CD4-positive, alpha-beta T cell treated with Interleukin-21 for 1 hour (primary cell): ENCODE measurements around the gene MYPOP.
A peak's percentile ranks its signal among the peaks of the same experiment; 100 is the strongest.
"Not testable (repeated sequence)": the region's sequence is repeated elsewhere in the genome, so short reads cannot be mapped to it uniquely, and the experiment has no call there.

Source experiments
- DNase-seq: peaks from one replicate; pipeline ENCODE4 v3.0.0-alpha.2; 2020

The MYPOP gene

GRCh38 chr19:45882652-45883585 is 19.5 kb downstream of the MYPOP start:
- peak; percentile 87 for DNase-seq

- DNase-seq: no peak
Observed at GRCh38 chr19:45881909-45882528, 20.4 kb downstream of the MYPOP start.

- DNase-seq: no peak
Observed at GRCh38 chr19:45881082-45881908, 21.1 kb downstream of the MYPOP start.

- no peak for DNase-seq
Observed at GRCh38 chr19:45879971-45880370, 22.4 kb downstream of the MYPOP start.

- no peak for DNase-seq
Observed at GRCh38 chr19:45879055-45879454, 23.4 kb downstream of the MYPOP start.

GRCh38 chr19:45878043-45878794 is 24.2 kb downstream of the MYPOP start:
- no peak for DNase-seq

- peak; percentile 12 for DNase-seq
Observed at GRCh38 chr19:45876411-45877197, 25.8 kb downstream of the MYPOP start.

GRCh38 chr19:45876161-45876410 is 26.3 kb downstream of the MYPOP start:
- DNase-seq: no peak

GRCh38 chr19:45874620-45874966 is 27.8 kb downstream of the MYPOP start:
- no peak for DNase-seq

- DNase-seq: no peak
Observed at GRCh38 chr19:45873219-45873772, 29.1 kb downstream of the MYPOP start.

- no peak for DNase-seq
Observed at GRCh38 chr19:45872095-45872919, 30.1 kb downstream of the MYPOP start.

- no peak for DNase-seq
Observed at GRCh38 chr19:45870798-45871197, 31.6 kb downstream of the MYPOP start.

GRCh38 chr19:45867241-45867640 is 35.2 kb downstream of the MYPOP start:
- not testable (repeated sequence) for DNase-seq

GRCh38 chr19:45866400-45867176 is 35.8 kb downstream of the MYPOP start:
- no peak for DNase-seq

- DNase-seq: no peak
Observed at GRCh38 chr19:45865269-45865948, 37.0 kb downstream of the MYPOP start.

- no peak for DNase-seq
Observed at GRCh38 chr19:45864629-45865082, 37.8 kb downstream of the MYPOP start.

- peak; percentile 65 for DNase-seq
Observed at GRCh38 chr19:45863840-45864628, 38.4 kb downstream of the MYPOP start, which contains the start of gene FOXA3. Gene FOXA3 (plus strand): TSS chr19:45864326. CDS start chr19:45864457, 131 bp downstream.

- DNase-seq: no peak
Observed at GRCh38 chr19:45863335-45863839, 39.0 kb downstream of the MYPOP start.
